K562 (cell line): ENCODE results near the gene SCMH1. TPM values are rescaled to one million over a fixed set of nuclear protein-coding genes. Genes with fewer than 3 reads are reported as not detected.

Experiments used
- ATAC-seq: fragments of 200-7000 bp; cut with Tn5 transposase; 3 replicates; pipeline ENCODE4 v1.9.1; 2020; ENCODE audit warnings: moderate library complexity
- BruUV-seq: library from RNA; stranded (reverse); fragments of 400-500 nt; replicated peaks from 2 replicates; lab custom pipeline; 2021; lab: Mats Ljungman, UMichigan
- CTCF ChIA-PET: fragments of 300-600 bp; formaldehyde crosslinking; extraction: SDS; loops from one replicate; lab custom pipeline; 2021; ENCODE audit warnings: low intra/inter-chr PET ratio; lab: Yijun Ruan, JAX
- POLR2A ChIA-PET: fragments of 300-600, 350-650 bp; sonication (Branson Sonifier 250); formaldehyde crosslinking; extraction: SDS; loops from one replicate; lab custom pipeline; 2021; ENCODE audit warnings: antibody characterized with exemption, inconsistent platforms; lab: Yijun Ruan, JAX
- DNase-seq, 4 experiments: peaks; one replicate each; pipeline versions ENCODE4 v3.0.0 to v3.0.0-alpha.2; 2011 to 2018; ENCODE audit warnings: low spot score in 3 of 4, mixed read lengths in 3 of 4; ENCODE audit errors: extremely low read depth in 1 of 4
- FAIRE-seq: peaks from 2 replicates; lab custom pipeline; 2011; peaks lifted over from hg19 to GRCh38; lab: Jason Lieb, UNC
- H2AFZ ChIP-seq: 2 replicates; pipeline ENCODE4 v1.6.0; 2011; ENCODE audit warnings: low read depth, low read length, control low read depth, inconsistent platforms
- H3K27ac ChIP-seq: fragments of 200-600 bp; 3 replicates; pipeline ENCODE4 v1.8.0; 2011; ENCODE audit warnings: low read depth, mild to moderate bottlenecking, control low read depth, inconsistent platforms, low read length, moderate library complexity, mixed read lengths; ENCODE audit errors: extremely low read depth
- H3K27me3 ChIP-seq, 2 experiments: fragments of 300-600 bp in 1 of 2; 2 replicates in 1 of 2; 3 replicates in 1 of 2; pipeline versions ENCODE4 v1.6.0 to v1.8.0; 2011; ENCODE audit warnings: inconsistent platforms in 2 of 2, low read length in 2 of 2, mild to moderate bottlenecking in 1 of 2, mixed read lengths in 1 of 2, moderate library complexity in 1 of 2; ENCODE audit not compliant: control insufficient read depth in 2 of 2, insufficient read depth in 2 of 2
- H3K36me3 ChIP-seq: fragments of 300-600 bp; 3 replicates; pipeline ENCODE4 v1.8.0; 2011; ENCODE audit warnings: mild to moderate bottlenecking, low read length, inconsistent platforms; ENCODE audit not compliant: control insufficient read depth, insufficient read depth
- H3K4me1 ChIP-seq, 2 experiments: fragments of 200-600 bp in 1 of 2; replicated peaks in 1 of 2; 2 replicates in 1 of 2; 3 replicates in 1 of 2; pipeline versions ENCODE4 v1.5.1 to v1.8.0; 2011; ENCODE audit warnings: inconsistent platforms in 2 of 2, low read length in 2 of 2, mild to moderate bottlenecking in 1 of 2, mixed read lengths in 1 of 2, moderate library complexity in 1 of 2; ENCODE audit not compliant: control insufficient read depth in 2 of 2, insufficient read depth in 2 of 2
- H3K4me2 ChIP-seq: 2 replicates; pipeline ENCODE4 v1.6.1; 2011; ENCODE audit warnings: low read length, control low read depth, inconsistent platforms, mixed read lengths; ENCODE audit not compliant: insufficient read depth
- H3K4me3 ChIP-seq: fragments of 200-600 bp; sonication (generic), shearing (Covaris generic); 2 replicates; pipeline ENCODE4 v1.5.1; 2016; ENCODE audit warnings: control low read depth, inconsistent platforms
- H3K79me2 ChIP-seq: fragments of 200-600 bp; 3 replicates; pipeline ENCODE4 v1.8.0; 2011; ENCODE audit warnings: low read length, inconsistent platforms; ENCODE audit not compliant: control insufficient read depth, insufficient read depth
- H3K9ac ChIP-seq, 2 experiments: 2 replicates each; pipeline versions ENCODE4 v1.6.0 to v1.6.1; 2011; ENCODE audit warnings: low read depth in 2 of 2, low read length in 2 of 2, control low read depth in 1 of 2, inconsistent platforms in 1 of 2, mild to moderate bottlenecking in 1 of 2, mixed read lengths in 1 of 2; ENCODE audit not compliant: insufficient read depth in 1 of 2
- H3K9me1 ChIP-seq: one replicate; pipeline ENCODE4 v1.6.0; 2011; ENCODE audit warnings: inconsistent platforms, mild to moderate bottlenecking, low read length, moderate library complexity; ENCODE audit not compliant: control insufficient read depth, insufficient read depth
- H3K9me3 ChIP-seq: replicated peaks from 2 replicates; pipeline ENCODE4 v1.5.1; 2011; ENCODE audit warnings: low read depth, low read length, inconsistent platforms; ENCODE audit not compliant: control insufficient read depth, insufficient read depth
- H4K20me1 ChIP-seq: replicated peaks from 2 replicates; pipeline ENCODE4 v1.6.1; 2011; ENCODE audit warnings: low read length, inconsistent platforms, mixed read lengths; ENCODE audit not compliant: control insufficient read depth, insufficient read depth
- CSDE1 ChIP-seq, 2 experiments: fragments of 450-650 bp; IDR thresholded peaks; 2 replicates each; pipeline ENCODE4 v1.6.1; 2016; ENCODE audit warnings: mild to moderate bottlenecking in 1 of 2
- FOSL1 ChIP-seq: fragments of 200-800 bp; sonication (Bioruptor generic); conservative IDR thresholded peaks from 2 replicates; pipeline ENCODE4 v1.6.1; 2016; ENCODE audit warnings: missing genetic modification characterization, missing compliant biosample characterization
- MITF ChIP-seq: IDR thresholded peaks from 2 replicates; pipeline ENCODE4 v1.6.1; 2014; ENCODE audit warnings: antibody characterized with exemption
- NR2C1 ChIP-seq, 2 experiments: fragments of 450-650 bp; IDR thresholded peaks; 2 replicates each; pipeline ENCODE4 v1.6.1; 2017; ENCODE audit warnings: mild to moderate bottlenecking in 2 of 2, antibody characterized with exemption in 1 of 2, inconsistent platforms in 1 of 2, missing compliant biosample characterization in 1 of 2, missing genetic modification characterization in 1 of 2
- RFX1 ChIP-seq: fragments of 450-650 bp; IDR thresholded peaks from 2 replicates; pipeline ENCODE4 v1.6.1; 2016; ENCODE audit warnings: mild to moderate bottlenecking, moderate library complexity
- WGBS: fragments of 100-300 bp; shearing (Covaris generic); methylation state at CpG from one replicate; pipeline ENCODE4 v1.1.6; 2016; ENCODE audit warnings: low coverage, mixed read lengths; ENCODE audit not compliant: insufficient coverage; ENCODE audit errors: missing lambda C conversion rate; 5-methylcytosine and 5-hydroxymethylcytosine counted together
- in situ Hi-C: fragments of 300-500 bp; cut with MboI; formaldehyde crosslinking; loops from 4 replicates; pipeline ENCODE4 v1.15.0; 2018; ENCODE audit warnings: inconsistent platforms, mixed read lengths
- intact Hi-C: fragments of 100-400 bp; cut with micrococcal nuclease; formaldehyde crosslinking; loops from 2 replicates; pipeline ENCODE4 v1.14.2; 2022
- polyA plus RNA-seq, 8 experiments: library from polyadenylated mRNA; depleted of rRNA in 4 of 8; stranded (reverse) in 5 of 8; unstranded in 3 of 8; fragments of >200 nt; fragmentation: Nextera tagmentation in 2 of 8; fragmentation: Illumina TruSeq in 1 of 8; extraction: Ambion mirVana in 2 of 8; extraction: Trizol in 1 of 8; gene quantifications; 2 replicates each; pipeline versions ENCODE4 v1.2.1 to v1.2.3, GENCODE V29; 2011 to 2014; ENCODE audit warnings: inconsistent platforms in 1 of 8, missing spikeins in 1 of 8
- total RNA-seq, 7 experiments: library from RNA; depleted of rRNA in 6 of 7; stranded (reverse); fragments of >200 nt in 6 of 7; fragmentation: Illumina TruSeq in 2 of 7; extraction: Trizol in 2 of 7; gene quantifications; 2 replicates each; pipeline versions ENCODE4 v1.2.1 to v1.2.3, GENCODE V29; 2011 to 2021; ENCODE audit warnings: low replicate concordance in 1 of 7

SCMH1 gene
- total and polyA plus RNA-seq, 9 of the 15 experiments (the other 6 are each of a cell fraction or from before 2014, with no cell fraction given): 8.5 to 37.0 (median 26.8) TPM

GRCh38 chr1:40989066-40989465 is 253.0 kb downstream of the SCMH1 start:
- FAIRE-seq (no peak), ATAC-seq (no peak), DNase-seq (no peak)
- in situ Hi-C loops (no loop called here), intact Hi-C loops (no loop called here)
- ChIA-PET CTCF (no interaction called here), POLR2A (interaction anchor here (0.7 to 1.4 kb wide), 3 partner anchors 9 to 14 kb away, joined by 3 to 9 read pairs (median 4); partner anchors contain the start of gene CTPS1)
- Histone ChIP-seq H3K27me3 (no peaks in the 10 kb centered on the region), H3K36me3 (peaks cover 99% of the 10 kb centered on the region), H3K4me1 (0 out of 5 replicates have a peak, but pooled peaks cover 0 to 3% of the 10 kb centered on the region in 2 experiments), H3K9me1 (no peaks in the 10 kb centered on the region), H3K4me2 (no peak overlapping the region), H2AFZ (no peak overlapping the region), H3K79me2 (peaks cover 13% of the 10 kb centered on the region), H4K20me1 (no peaks in the 10 kb centered on the region), H3K27ac (no peak overlapping the region), H3K4me3 (no peak overlapping the region), H3K9me3 (no peaks in the 10 kb centered on the region), H3K9ac (no peak overlapping the region)
- no TSS peak for BruUV-seq
- WGBS: 94% methylated on average over 5 of the region's 5 CpGs
- TF ChIP-seq RFX1 (no peak), CSDE1 (IDR thresholded peaks at IDR 0.05) (no peak), FOSL1 (tag) (no peak)

- Histone ChIP-seq H3K9ac (no peak overlapping the region), H2AFZ (no peak overlapping the region), H4K20me1 (no peaks in the 10 kb centered on the region), H3K27me3 (no peaks in the 10 kb centered on the region), H3K4me1 (0 out of 5 replicates have a peak, but pooled peaks cover 0 to 3% of the 10 kb centered on the region in 2 experiments), H3K9me3 (no peaks in the 10 kb centered on the region), H3K9me1 (peaks cover 1% of the 10 kb centered on the region), H3K4me2 (no peak overlapping the region), H3K79me2 (peaks cover 21% of the 10 kb centered on the region), H3K36me3 (peaks cover 99% of the 10 kb centered on the region), H3K27ac (no peak overlapping the region), H3K4me3 (no peak overlapping the region)
- DNase-seq (no peak), ATAC-seq (no peak), FAIRE-seq (no peak)
- ChIA-PET POLR2A (interaction anchor here (0.7 kb wide), 1 partner anchor 14 kb away, joined by 3 read pairs; no protein-coding TSS in a partner anchor), CTCF (no interaction called here)
- BruUV-seq: no TSS peak
- TF ChIP-seq NR2C1 (IDR thresholded peaks at IDR 0.05): no peak
- TF ChIP-seq NR2C1 (tag; IDR thresholded peaks at IDR 0.05): no peak
- TF ChIP-seq MITF: no peak
- WGBS: 94% methylated on average over 3 of the region's 3 CpGs
- intact Hi-C loops: no loop called here
- in situ Hi-C loops: no loop called here
Observed at GRCh38 chr1:40988280-40988679, 253.8 kb downstream of the SCMH1 start.
